ENCODE measurements around the gene SNAPC3.

Gene SNAPC3

DNA sequence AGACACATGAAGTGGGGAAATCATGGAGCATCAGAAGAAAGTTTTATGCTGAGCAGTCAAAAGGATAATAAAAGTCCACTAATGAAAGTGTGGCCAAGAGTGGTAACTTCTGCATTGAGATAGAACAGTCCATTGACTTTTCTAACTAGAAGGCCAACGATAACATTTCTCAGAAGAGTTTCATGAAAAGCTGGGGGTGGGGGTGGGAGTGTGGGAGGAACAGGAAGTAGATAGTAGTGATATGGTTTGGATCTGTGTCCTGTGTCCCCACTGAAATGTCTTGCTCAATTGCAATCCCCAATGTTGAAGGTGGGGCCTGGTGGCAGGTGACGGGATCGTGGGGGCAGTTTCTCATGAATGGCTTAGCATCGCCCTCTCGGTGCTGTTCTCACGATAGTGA is 36.2 kb upstream of the SNAPC3 start:
- no peak for TF ChIP-seq EGR1 (IDR thresholded peaks at IDR 0.05)
- TF ChIP-seq CREB1 (IDR thresholded peaks at IDR 0.05; ENCODE audit: low read depth) = no peak
- no peak for TF ChIP-seq RAD21 (IDR thresholded peaks at IDR 0.05; ENCODE audit: low read depth)
- TF ChIP-seq, protein P1, sequence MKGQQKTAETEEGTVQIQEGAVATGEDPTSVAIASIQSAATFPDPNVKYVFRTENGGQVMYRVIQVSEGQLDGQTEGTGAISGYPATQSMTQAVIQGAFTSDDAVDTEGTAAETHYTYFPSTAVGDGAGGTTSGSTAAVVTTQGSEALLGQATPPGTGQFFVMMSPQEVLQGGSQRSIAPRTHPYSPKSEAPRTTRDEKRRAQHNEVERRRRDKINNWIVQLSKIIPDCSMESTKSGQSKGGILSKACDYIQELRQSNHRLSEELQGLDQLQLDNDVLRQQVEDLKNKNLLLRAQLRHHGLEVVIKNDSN (IDR thresholded peaks at IDR 0.05) = no peak
- TF ChIP-seq ZBTB7A (IDR thresholded peaks at IDR 0.05; ENCODE audit: low read depth) = no peak
- TF ChIP-seq TAF1 (IDR thresholded peaks at IDR 0.05; ENCODE audit: low read depth) = no peak
- TF ChIP-seq EP300 (IDR thresholded peaks at IDR 0.05; ENCODE audit: borderline replicate concordance) = no peak
- no peak for TF ChIP-seq TEAD4 (IDR thresholded peaks at IDR 0.05)
- no peak for TF ChIP-seq FOXM1 (IDR thresholded peaks at IDR 0.05; ENCODE audit: borderline replicate concordance, low read depth)
- TF ChIP-seq, protein P2, sequence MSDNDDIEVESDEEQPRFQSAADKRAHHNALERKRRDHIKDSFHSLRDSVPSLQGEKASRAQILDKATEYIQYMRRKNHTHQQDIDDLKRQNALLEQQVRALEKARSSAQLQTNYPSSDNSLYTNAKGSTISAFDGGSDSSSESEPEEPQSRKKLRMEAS (IDR thresholded peaks at IDR 0.05) = no peak

DNA sequence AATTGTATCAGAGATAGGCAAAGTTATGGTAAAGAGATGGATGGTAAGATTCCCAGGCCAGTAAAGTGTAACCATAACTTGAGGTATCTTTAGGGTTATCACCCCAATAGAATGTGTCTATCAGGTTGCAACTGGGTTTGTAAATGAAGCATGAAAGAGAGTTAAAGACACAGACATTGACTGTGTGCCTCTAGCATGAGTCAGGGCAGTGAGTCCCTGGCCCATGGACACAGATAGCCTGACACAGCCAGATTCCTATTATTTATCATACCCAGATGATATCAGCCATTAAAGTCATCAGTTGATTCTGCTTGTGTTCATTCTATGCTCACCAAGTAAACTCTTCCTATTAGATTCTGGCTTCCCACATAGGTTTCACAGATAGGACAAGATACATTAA is 33.5 kb upstream of the SNAPC3 start:
- TF ChIP-seq EP300 (IDR thresholded peaks at IDR 0.05; ENCODE audit: borderline replicate concordance) (no peak), TEAD4 (IDR thresholded peaks at IDR 0.05) (no peak), YY1 (IDR thresholded peaks at IDR 0.05; ENCODE audit: low read depth) (no peak), CEBPB (IDR thresholded peaks at IDR 0.05) (no peak), CREB1 (IDR thresholded peaks at IDR 0.05; ENCODE audit: low read depth) (no peak), EGR1 (IDR thresholded peaks at IDR 0.05) (no peak), ZBTB7A (IDR thresholded peaks at IDR 0.05; ENCODE audit: low read depth) (no peak), NFIC (IDR thresholded peaks at IDR 0.05) (no peak), RAD21 (IDR thresholded peaks at IDR 0.05; ENCODE audit: low read depth) (no peak), TCF12 (IDR thresholded peaks at IDR 0.05; ENCODE audit: low read depth) (no peak), TAF1 (IDR thresholded peaks at IDR 0.05; ENCODE audit: low read depth) (no peak), FOXM1 (IDR thresholded peaks at IDR 0.05; ENCODE audit: borderline replicate concordance, low read depth) (no peak)
- TF ChIP-seq, protein P2 (IDR thresholded peaks at IDR 0.05) = no peak
- TF ChIP-seq, protein P3, sequence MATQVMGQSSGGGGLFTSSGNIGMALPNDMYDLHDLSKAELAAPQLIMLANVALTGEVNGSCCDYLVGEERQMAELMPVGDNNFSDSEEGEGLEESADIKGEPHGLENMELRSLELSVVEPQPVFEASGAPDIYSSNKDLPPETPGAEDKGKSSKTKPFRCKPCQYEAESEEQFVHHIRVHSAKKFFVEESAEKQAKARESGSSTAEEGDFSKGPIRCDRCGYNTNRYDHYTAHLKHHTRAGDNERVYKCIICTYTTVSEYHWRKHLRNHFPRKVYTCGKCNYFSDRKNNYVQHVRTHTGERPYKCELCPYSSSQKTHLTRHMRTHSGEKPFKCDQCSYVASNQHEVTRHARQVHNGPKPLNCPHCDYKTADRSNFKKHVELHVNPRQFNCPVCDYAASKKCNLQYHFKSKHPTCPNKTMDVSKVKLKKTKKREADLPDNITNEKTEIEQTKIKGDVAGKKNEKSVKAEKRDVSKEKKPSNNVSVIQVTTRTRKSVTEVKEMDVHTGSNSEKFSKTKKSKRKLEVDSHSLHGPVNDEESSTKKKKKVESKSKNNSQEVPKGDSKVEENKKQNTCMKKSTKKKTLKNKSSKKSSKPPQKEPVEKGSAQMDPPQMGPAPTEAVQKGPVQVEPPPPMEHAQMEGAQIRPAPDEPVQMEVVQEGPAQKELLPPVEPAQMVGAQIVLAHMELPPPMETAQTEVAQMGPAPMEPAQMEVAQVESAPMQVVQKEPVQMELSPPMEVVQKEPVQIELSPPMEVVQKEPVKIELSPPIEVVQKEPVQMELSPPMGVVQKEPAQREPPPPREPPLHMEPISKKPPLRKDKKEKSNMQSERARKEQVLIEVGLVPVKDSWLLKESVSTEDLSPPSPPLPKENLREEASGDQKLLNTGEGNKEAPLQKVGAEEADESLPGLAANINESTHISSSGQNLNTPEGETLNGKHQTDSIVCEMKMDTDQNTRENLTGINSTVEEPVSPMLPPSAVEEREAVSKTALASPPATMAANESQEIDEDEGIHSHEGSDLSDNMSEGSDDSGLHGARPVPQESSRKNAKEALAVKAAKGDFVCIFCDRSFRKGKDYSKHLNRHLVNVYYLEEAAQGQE (IDR thresholded peaks at IDR 0.05; ENCODE audit: low read depth) = no peak
- TF ChIP-seq, protein P1 (IDR thresholded peaks at IDR 0.05) = no peak

DNA sequence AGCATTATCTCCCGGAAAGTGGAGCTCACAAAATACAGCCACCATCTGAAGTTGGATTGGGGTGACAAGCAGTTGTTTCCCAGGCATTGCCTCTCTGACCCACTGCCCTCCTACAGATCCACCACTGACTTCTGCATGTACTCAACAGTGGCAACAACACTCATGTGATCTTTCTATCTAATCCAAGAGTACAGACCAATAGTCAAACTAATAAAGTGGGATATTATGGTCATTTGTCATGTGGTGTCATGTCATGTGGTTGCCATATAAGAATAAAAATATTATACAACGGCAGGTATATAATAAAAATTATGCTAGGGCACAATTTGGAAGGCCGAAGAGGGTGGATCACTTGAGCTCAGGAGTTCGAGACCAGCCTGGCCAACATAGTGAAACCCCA is 33.0 kb upstream of the SNAPC3 start:
- TF ChIP-seq TAF1 (IDR thresholded peaks at IDR 0.05; ENCODE audit: low read depth) (no peak), RAD21 (IDR thresholded peaks at IDR 0.05; ENCODE audit: low read depth) (no peak), NFIC (IDR thresholded peaks at IDR 0.05) (no peak)

DNA sequence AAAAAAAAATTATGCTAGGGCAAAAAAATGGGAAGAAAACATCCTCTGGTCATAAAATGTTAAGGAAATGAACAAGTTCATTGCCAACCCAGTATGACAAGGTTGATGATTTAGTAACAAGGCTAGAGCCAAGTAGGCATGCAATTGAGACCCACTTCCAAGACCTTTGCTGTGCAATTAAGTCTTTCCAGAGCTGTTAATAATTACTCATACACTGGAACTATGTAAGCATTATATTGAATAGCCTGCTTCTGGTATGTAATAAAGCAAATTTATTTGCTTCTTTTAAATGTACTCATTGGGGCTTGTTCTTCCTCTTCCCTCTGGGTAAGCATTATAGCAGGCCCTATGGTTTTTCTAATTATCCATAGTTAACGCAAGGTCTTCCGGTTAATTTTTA is 32.5 kb upstream of the SNAPC3 start:
- no peak for TF ChIP-seq EP300 (IDR thresholded peaks at IDR 0.05; ENCODE audit: borderline replicate concordance)
- no peak for TF ChIP-seq RAD21 (IDR thresholded peaks at IDR 0.05; ENCODE audit: low read depth)
- no peak for TF ChIP-seq TEAD4 (IDR thresholded peaks at IDR 0.05)
- TF ChIP-seq, protein P3 (IDR thresholded peaks at IDR 0.05; ENCODE audit: low read depth) = no peak
- TF ChIP-seq FOXM1 (IDR thresholded peaks at IDR 0.05; ENCODE audit: borderline replicate concordance, low read depth) = no peak
- no peak for TF ChIP-seq TCF12 (IDR thresholded peaks at IDR 0.05; ENCODE audit: low read depth)
- TF ChIP-seq YY1 (IDR thresholded peaks at IDR 0.05; ENCODE audit: low read depth) = no peak
- no peak for TF ChIP-seq CEBPB (IDR thresholded peaks at IDR 0.05)
- no peak for TF ChIP-seq EGR1 (IDR thresholded peaks at IDR 0.05)
- TF ChIP-seq ZBTB7A (IDR thresholded peaks at IDR 0.05; ENCODE audit: low read depth) = no peak
- TF ChIP-seq CREB1 (IDR thresholded peaks at IDR 0.05; ENCODE audit: low read depth) = no peak
- TF ChIP-seq TAF1 (IDR thresholded peaks at IDR 0.05; ENCODE audit: low read depth) = no peak
- no peak for TF ChIP-seq NFIC (IDR thresholded peaks at IDR 0.05)
- TF ChIP-seq, protein P2 (IDR thresholded peaks at IDR 0.05) = no peak

DNA sequence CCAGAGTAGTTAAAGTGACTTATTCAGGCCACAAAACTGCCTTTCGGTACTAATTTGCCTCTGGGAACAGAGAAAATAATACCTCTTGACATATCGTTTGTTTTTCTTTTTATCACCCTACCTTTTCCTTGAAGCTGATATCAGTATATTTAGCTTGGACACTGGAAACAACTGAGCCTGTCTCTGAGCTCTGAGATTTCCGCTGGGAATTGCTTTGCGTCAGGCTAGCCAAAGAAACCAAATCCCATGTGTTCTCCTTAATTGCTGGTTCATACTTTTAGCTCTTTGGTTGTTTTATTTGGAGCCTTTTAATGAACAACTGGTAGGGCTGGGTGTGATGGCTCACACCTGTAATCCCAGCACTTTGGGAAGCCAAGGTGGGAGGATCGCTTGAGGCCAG is 30.3 kb upstream of the SNAPC3 start:
- no peak for TF ChIP-seq YY1 (IDR thresholded peaks at IDR 0.05; ENCODE audit: low read depth)

DNA sequence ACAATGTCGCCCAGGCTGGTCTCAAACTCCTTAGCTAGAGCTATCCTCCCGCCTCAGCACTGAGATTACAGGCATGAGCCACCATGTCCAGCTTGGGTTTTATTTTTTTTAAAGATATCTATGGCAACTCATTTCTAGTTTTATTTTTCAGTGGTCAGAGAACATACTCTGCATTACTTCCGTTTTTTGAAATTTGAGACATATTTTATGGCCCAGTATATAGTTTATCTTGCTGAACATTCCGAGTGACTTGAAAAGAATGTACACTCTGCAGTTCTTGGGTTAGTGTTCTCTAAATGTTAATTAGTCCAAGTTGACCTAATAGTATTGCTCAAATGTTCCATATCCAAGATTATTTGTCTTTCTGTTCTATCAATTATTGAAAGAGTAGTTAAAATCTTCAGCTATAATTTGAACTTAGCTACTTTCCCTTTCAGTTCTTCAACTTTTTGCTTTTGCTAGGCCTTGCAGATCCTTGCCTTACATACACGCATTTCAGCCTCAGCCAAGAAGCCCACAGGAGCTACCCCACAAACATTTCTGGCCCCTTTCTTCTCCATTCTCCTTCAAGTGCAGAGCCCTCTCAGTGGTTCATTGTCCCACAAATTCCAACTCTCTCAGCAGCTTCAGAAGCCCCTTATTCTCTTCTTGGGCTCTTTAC is 22.3 kb upstream of the SNAPC3 start:
- TF ChIP-seq YY1 (IDR thresholded peaks at IDR 0.05; ENCODE audit: low read depth) = no peak
- TF ChIP-seq TCF12 (IDR thresholded peaks at IDR 0.05; ENCODE audit: low read depth) = no peak
- no peak for TF ChIP-seq EP300 (IDR thresholded peaks at IDR 0.05; ENCODE audit: borderline replicate concordance)
- no peak for TF ChIP-seq CEBPB (IDR thresholded peaks at IDR 0.05)
- no peak for TF ChIP-seq NFIC (IDR thresholded peaks at IDR 0.05)
- no peak for TF ChIP-seq ZBTB7A (IDR thresholded peaks at IDR 0.05; ENCODE audit: low read depth)
- TF ChIP-seq TAF1 (IDR thresholded peaks at IDR 0.05; ENCODE audit: low read depth) = no peak
- no peak for TF ChIP-seq RAD21 (IDR thresholded peaks at IDR 0.05; ENCODE audit: low read depth)
- TF ChIP-seq, protein P3 (IDR thresholded peaks at IDR 0.05; ENCODE audit: low read depth) = no peak

Data from Ishikawa (cell line).